ACC112 (cell line): Measurements from ENCODE around the gene TNFRSF25.
"Not testable (repeated sequence)": the region's sequence is repeated elsewhere in the genome, so short reads cannot be mapped to it uniquely, and the experiment has no call there.

Experiments used
- H2AFZ ChIP-seq: fragments of 200-600 bp; sonication (generic); one replicate; pipeline ENCODE4 v1.6.0; 2017; ENCODE audit warnings: antibody characterized with exemption, low read length; ENCODE audit not compliant: unreplicated experiment
- H3K27ac ChIP-seq: fragments of 200-600 bp; sonication (generic); 2 replicates; pipeline ENCODE4 v1.5.1; 2014; ENCODE audit warnings: low read depth, mild to moderate bottlenecking, antibody characterized with exemption, low read length, moderate library complexity
- H3K27me3 ChIP-seq: fragments of 200-600 bp; sonication (generic); 2 replicates; pipeline ENCODE4 v1.6.1; 2014; ENCODE audit warnings: mild to moderate bottlenecking, antibody characterized with exemption, low read length, moderate library complexity, mixed read lengths; ENCODE audit not compliant: insufficient read depth
- H3K36me3 ChIP-seq: fragments of 200-600 bp; sonication (generic); 2 replicates; pipeline ENCODE4 v1.6.1; 2016; ENCODE audit warnings: mild to moderate bottlenecking, antibody characterized with exemption, low read length, moderate library complexity, mixed read lengths; ENCODE audit not compliant: insufficient read depth
- H3K4me1 ChIP-seq: fragments of 200-600 bp; sonication (generic); one replicate; pipeline ENCODE4 v1.6.1; 2016; ENCODE audit warnings: low read length, mixed read lengths; ENCODE audit not compliant: insufficient read depth, unreplicated experiment, control insufficient read depth
- H3K4me3 ChIP-seq: fragments of 200-600 bp; sonication (generic); 2 replicates; pipeline ENCODE4 v1.5.1; 2014; ENCODE audit warnings: mild to moderate bottlenecking, low read depth, low read length
- H3K79me2 ChIP-seq: fragments of 200-600 bp; sonication (generic); one replicate; pipeline ENCODE4 v1.6.0; 2016; ENCODE audit warnings: low read length; ENCODE audit not compliant: control insufficient read depth, unreplicated experiment, insufficient read depth

Gene TNFRSF25

GRCh38 chr1:6438047-6438525 lies 27.9 kb downstream of the TNFRSF25 start:
- Histone ChIP-seq H3K4me3 (no peak overlapping the region), H3K36me3 (no peaks in the 10 kb centered on the region), H3K27ac (no peak overlapping the region), H3K79me2 (no peaks in the 10 kb centered on the region), H3K27me3 (peaks cover 16% of the 10 kb centered on the region), H3K4me1 (peaks cover 6% of the 10 kb centered on the region), H2AFZ (no peak overlapping the region)

GRCh38 chr1:6437012-6437700 lies 28.8 kb downstream of the TNFRSF25 start:
- peaks cover 16% of the 10 kb centered on the region for H3K27me3 ChIP-seq
- not testable (repeated sequence) for H3K4me3 ChIP-seq, H2AFZ ChIP-seq, H3K36me3 ChIP-seq, H3K79me2 ChIP-seq, H3K27ac ChIP-seq, H3K4me1 ChIP-seq

GRCh38 chr1:6436277-6436676 lies 29.7 kb downstream of the TNFRSF25 start:
- H3K4me1 ChIP-seq, H3K27ac ChIP-seq, H3K36me3 ChIP-seq, H3K79me2 ChIP-seq, H3K4me3 ChIP-seq, H2AFZ ChIP-seq, H3K27me3 ChIP-seq: not testable (repeated sequence)

GRCh38 chr1:6435547-6435946 lies 30.4 kb downstream of the TNFRSF25 start:
- Histone ChIP-seq H2AFZ (no peak overlapping the region), H3K27me3 (peaks cover 5% of the 10 kb centered on the region; the same call in 1 of the 2 replicates), H3K79me2 (no peaks in the 10 kb centered on the region), H3K36me3 (no peaks in the 10 kb centered on the region), H3K4me3 (no peak overlapping the region), H3K27ac (no peak overlapping the region), H3K4me1 (peaks cover 6% of the 10 kb centered on the region)

GRCh38 chr1:6435129-6435528 lies 30.8 kb downstream of the TNFRSF25 start:
- H3K79me2 ChIP-seq, result no peaks in the 10 kb centered on the region
- H3K27me3 ChIP-seq, result peaks cover 7% of the 10 kb centered on the region; the same call in 1 of the 2 replicates

GRCh38 chr1:6434186-6434585 lies 31.8 kb downstream of the TNFRSF25 start:
- Histone ChIP-seq H3K27me3 (peaks cover 7% of the 10 kb centered on the region; the same call in 1 of the 2 replicates), H3K79me2 (no peaks in the 10 kb centered on the region), H2AFZ (no peak overlapping the region), H3K4me1 (peaks cover 3% of the 10 kb centered on the region), H3K36me3 (no peaks in the 10 kb centered on the region), H3K4me3 (no peak overlapping the region), H3K27ac (no peak overlapping the region)

More at GRCh38 chr1:6435129-6435528, 30.8 kb downstream of the TNFRSF25 start:
- H2AFZ ChIP-seq, result no peak overlapping the region
- H3K4me1 ChIP-seq, result peaks cover 6% of the 10 kb centered on the region
- H3K36me3 ChIP-seq, result no peaks in the 10 kb centered on the region
- H3K4me3 ChIP-seq, result no peak overlapping the region
- no peak overlapping the region for H3K27ac ChIP-seq

GRCh38 chr1:6431645-6432579 lies 34.1 kb downstream of the TNFRSF25 start:
- not testable (repeated sequence) for H2AFZ ChIP-seq, H3K27me3 ChIP-seq, H3K36me3 ChIP-seq, H3K4me1 ChIP-seq, H3K27ac ChIP-seq, H3K79me2 ChIP-seq, H3K4me3 ChIP-seq

GRCh38 chr1:6429660-6430411 lies 36.1 kb downstream of the TNFRSF25 start:
- H3K4me3 ChIP-seq, H3K36me3 ChIP-seq: not testable (repeated sequence)
- H3K27me3 ChIP-seq, result peaks cover 17% of the 10 kb centered on the region

GRCh38 chr1:6428453-6428852 lies 37.5 kb downstream of the TNFRSF25 start:
- not testable (repeated sequence) for H3K36me3 ChIP-seq, H3K4me3 ChIP-seq, H3K79me2 ChIP-seq, H3K27ac ChIP-seq, H2AFZ ChIP-seq, H3K4me1 ChIP-seq
- peaks cover 27% of the 10 kb centered on the region for H3K27me3 ChIP-seq

More at GRCh38 chr1:6429660-6430411, 36.1 kb downstream of the TNFRSF25 start:
- H3K27ac ChIP-seq, H3K4me1 ChIP-seq, H2AFZ ChIP-seq, H3K79me2 ChIP-seq: not testable (repeated sequence)
